Limb (tissue), 2 donors: ENCODE results near the gene SEPTIN5.
A peak's percentile ranks its signal among the peaks of the same experiment; 100 is the strongest.
"Not testable (repeated sequence)": the region's sequence is repeated elsewhere in the genome, so short reads cannot be mapped to it uniquely, and the experiment has no call there.

Experiments
- DNase-seq, 2 donors: peaks; one replicate each; pipeline ENCODE4 v3.0.0-alpha.2; 2016; ENCODE audit errors: extremely low spot score in 2 of 2

The SEPTIN5 gene

GRCh38 chr22:19680911-19681862 lies 33.1 kb upstream of the SEPTIN5 start:
- no peak for DNase-seq

- no peak for DNase-seq
Measured at GRCh38 chr22:19681863-19682245, 32.4 kb upstream of the SEPTIN5 start.

- DNase-seq = no peak
Measured at GRCh38 chr22:19686946-19687345, 27.4 kb upstream of the SEPTIN5 start.

- DNase-seq = no peak
Measured at GRCh38 chr22:19687561-19688300, 26.6 kb upstream of the SEPTIN5 start.

GRCh38 chr22:19688301-19689290 lies 25.7 kb upstream of the SEPTIN5 start:
- no peak for DNase-seq

GRCh38 chr22:19689408-19689807 lies 24.9 kb upstream of the SEPTIN5 start:
- DNase-seq = no peak

- DNase-seq = no peak
Measured at GRCh38 chr22:19691007-19691720, 23.1 kb upstream of the SEPTIN5 start.

GRCh38 chr22:19691721-19692341 lies 22.5 kb upstream of the SEPTIN5 start:
- peak; percentile 51 to 72 for DNase-seq

GRCh38 chr22:19693581-19693980 lies 20.7 kb upstream of the SEPTIN5 start:
- no peak for DNase-seq

GRCh38 chr22:19693981-19694670 lies 20.2 kb upstream of the SEPTIN5 start:
- no peak for DNase-seq

- DNase-seq = no peak
Measured at GRCh38 chr22:19694696-19695095, 19.6 kb upstream of the SEPTIN5 start.

- no peak for DNase-seq
Measured at GRCh38 chr22:19696504-19697276, 17.6 kb upstream of the SEPTIN5 start.

- not testable (repeated sequence) for DNase-seq
Measured at GRCh38 chr22:19697871-19698270, 16.4 kb upstream of the SEPTIN5 start.

GRCh38 chr22:19700790-19701419 lies 13.4 kb upstream of the SEPTIN5 start:
- no peak for DNase-seq

GRCh38 chr22:19701420-19702145 lies 12.7 kb upstream of the SEPTIN5 start:
- no peak for DNase-seq

- no peak for DNase-seq
Measured at GRCh38 chr22:19703869-19704268, 10.4 kb upstream of the SEPTIN5 start.

- DNase-seq = no peak
Measured at GRCh38 chr22:19704355-19705015, 9.8 kb upstream of the SEPTIN5 start.
